Trophoblast cell (in vitro differentiated cells and primary cell): ENCODE data around the gene ENTPD2.

Experiments used
- DNase-seq, 2 donors: peaks; one replicate each; pipeline ENCODE4 v3.0.0-alpha.2; 2016
- H2AFZ ChIP-seq: 2 replicates; pipeline ENCODE4 v1.6.1; 2013; ENCODE audit warnings: low read length, moderate library complexity, mild to moderate bottlenecking; ENCODE audit not compliant: insufficient read depth, poor library complexity
- H2AK5ac ChIP-seq: 2 replicates; pipeline ENCODE4 v1.6.1; 2013; ENCODE audit warnings: mild to moderate bottlenecking, low read length
- H2BK120ac ChIP-seq: 2 replicates; pipeline ENCODE4 v1.6.1; 2013; ENCODE audit warnings: low read length, mild to moderate bottlenecking, moderate library complexity; ENCODE audit not compliant: insufficient read depth, poor library complexity
- H2BK12ac ChIP-seq: 2 replicates; pipeline ENCODE4 v1.6.1; 2013; ENCODE audit warnings: mild to moderate bottlenecking, low read length, moderate library complexity
- H2BK5ac ChIP-seq: 2 replicates; pipeline ENCODE4 v1.6.1; 2013; ENCODE audit warnings: low read length, low read depth, moderate library complexity, mild to moderate bottlenecking; ENCODE audit not compliant: poor library complexity
- H3K14ac ChIP-seq: 2 replicates; pipeline ENCODE4 v1.6.1; 2013; ENCODE audit warnings: mild to moderate bottlenecking, low read length
- H3K18ac ChIP-seq: 2 replicates; pipeline ENCODE4 v1.6.1; 2013; ENCODE audit warnings: mild to moderate bottlenecking, low read length
- H3K23ac ChIP-seq: 2 replicates; pipeline ENCODE4 v1.6.1; 2013; ENCODE audit warnings: low read length
- H3K27ac ChIP-seq: 2 replicates; pipeline ENCODE4 v1.5.1; 2013; ENCODE audit warnings: low read depth, mild to moderate bottlenecking, inconsistent platforms, low read length, moderate library complexity
- H3K27me3 ChIP-seq: 2 replicates; pipeline ENCODE4 v1.6.1; 2013; ENCODE audit warnings: inconsistent platforms, mild to moderate bottlenecking, low read length, moderate library complexity; ENCODE audit not compliant: insufficient read depth
- H3K36me3 ChIP-seq, 2 experiments: 1 replicate in 1 of 2; 2 replicates in 1 of 2; pipeline ENCODE4 v1.6.1; 2013; ENCODE audit warnings: low read length in 2 of 2, mild to moderate bottlenecking in 2 of 2, moderate library complexity in 1 of 2; ENCODE audit not compliant: insufficient read depth in 2 of 2, control insufficient read depth in 1 of 2
- H3K4ac ChIP-seq: 2 replicates; pipeline ENCODE4 v1.6.1; 2013; ENCODE audit warnings: low read depth, mild to moderate bottlenecking, low read length, moderate library complexity
- H3K4me1 ChIP-seq, 2 experiments: 1 replicate in 1 of 2; 2 replicates in 1 of 2; pipeline ENCODE4 v1.6.1; 2013; ENCODE audit warnings: low read length in 2 of 2, mild to moderate bottlenecking in 2 of 2, moderate library complexity in 1 of 2; ENCODE audit not compliant: insufficient read depth in 2 of 2, control insufficient read depth in 1 of 2
- H3K4me2 ChIP-seq: 2 replicates; pipeline ENCODE4 v1.6.1; 2013; ENCODE audit warnings: inconsistent platforms, mild to moderate bottlenecking, low read length, moderate library complexity
- H3K4me3 ChIP-seq: 2 replicates; pipeline ENCODE4 v1.5.1; 2013; ENCODE audit warnings: mild to moderate bottlenecking, low read depth, low read length, inconsistent platforms
- H3K79me1 ChIP-seq: one replicate; pipeline ENCODE4 v1.6.1; 2013; ENCODE audit warnings: low read length
- H3K79me2 ChIP-seq: 2 replicates; pipeline ENCODE4 v1.6.1; 2013; ENCODE audit warnings: low read length, mild to moderate bottlenecking; ENCODE audit not compliant: control insufficient read depth, insufficient read depth, poor library complexity
- H3K9ac ChIP-seq: 2 replicates; pipeline ENCODE4 v1.6.1; 2013; ENCODE audit warnings: mild to moderate bottlenecking, low read length
- H3K9me3 ChIP-seq: 2 replicates; pipeline ENCODE4 v1.6.1; 2013; ENCODE audit warnings: low read depth, mild to moderate bottlenecking, control low read depth, inconsistent platforms, low read length; ENCODE audit not compliant: insufficient read depth
- H4K12ac ChIP-seq: 2 replicates; pipeline ENCODE4 v1.6.1; 2013; ENCODE audit warnings: low read depth, mild to moderate bottlenecking, low read length, moderate library complexity
- H4K8ac ChIP-seq: 2 replicates; pipeline ENCODE4 v1.6.1; 2013; ENCODE audit warnings: low read depth, mild to moderate bottlenecking, low read length, moderate library complexity
- H4K91ac ChIP-seq: one replicate; pipeline ENCODE4 v1.6.1; 2013; ENCODE audit warnings: low read depth, mild to moderate bottlenecking, low read length, moderate library complexity
- WGBS: extraction: QIAGEN DNeasy Blood & Tissue Kit; methylation state at CpG from one replicate; pipeline ENCODE4 v1.1.7; 2013; ENCODE audit warnings: missing lambda C conversion rate; ENCODE audit not compliant: insufficient read length, insufficient coverage; ENCODE audit errors: extremely low coverage; 5-methylcytosine and 5-hydroxymethylcytosine counted together

Gene ENTPD2

GRCh38 chr9:137016436-137016835 is 37.4 kb downstream of the ENTPD2 start:
- Histone ChIP-seq H3K23ac (no peak overlapping the region), H3K27me3 (no peaks in the 10 kb centered on the region), H4K12ac (no peak overlapping the region), H3K79me1 (no peaks in the 10 kb centered on the region), H3K18ac (no peak overlapping the region), H3K27ac (no peak overlapping the region), H3K4me2 (no peak overlapping the region), H2AFZ (no peak overlapping the region), H4K91ac (no peak overlapping the region), H3K36me3 (no peaks in the 10 kb centered on the region), H3K4me3 (no peak overlapping the region), H2BK12ac (no peak overlapping the region), H3K4me1 (no peaks in the 10 kb centered on the region), H3K79me2 (no peaks in the 10 kb centered on the region), H4K8ac (no peak overlapping the region), H3K4ac (no peak overlapping the region), H3K9ac (no peak overlapping the region), H2BK120ac (no peak overlapping the region), H3K9me3 (peaks cover 27% of the 10 kb centered on the region), H2BK5ac (no peak overlapping the region), H3K14ac (no peak overlapping the region), H2AK5ac (no peak overlapping the region)
- no peak for DNase-seq
- no CpG with 5 or more reads among the region's 16 CpGs for WGBS

GRCh38 chr9:137015976-137016375 is 37.9 kb downstream of the ENTPD2 start:
- Histone ChIP-seq H3K23ac (no peak overlapping the region), H3K79me1 (no peaks in the 10 kb centered on the region), H3K14ac (no peak overlapping the region), H3K9ac (no peak overlapping the region), H3K4me3 (no peak overlapping the region), H3K9me3 (peaks cover 26% of the 10 kb centered on the region), H3K27me3 (no peaks in the 10 kb centered on the region), H3K4ac (no peak overlapping the region), H2AK5ac (no peak overlapping the region), H3K36me3 (no peaks in the 10 kb centered on the region), H3K18ac (no peak overlapping the region), H2BK12ac (no peak overlapping the region), H2BK120ac (no peak overlapping the region), H4K8ac (no peak overlapping the region), H3K4me1 (no peaks in the 10 kb centered on the region), H4K91ac (no peak overlapping the region), H4K12ac (no peak overlapping the region), H3K79me2 (no peaks in the 10 kb centered on the region), H2BK5ac (no peak overlapping the region), H3K27ac (no peak overlapping the region), H2AFZ (no peak overlapping the region), H3K4me2 (no peak overlapping the region)
- no peak for DNase-seq
- no CpG with 5 or more reads among the region's 21 CpGs for WGBS

GRCh38 chr9:137015540-137015930 is 38.3 kb downstream of the ENTPD2 start:
- H3K36me3 ChIP-seq, result no peaks in the 10 kb centered on the region
- no peak overlapping the region for H3K4me3 ChIP-seq
- H2AK5ac ChIP-seq, result no peak overlapping the region
- H3K27ac ChIP-seq, result no peak overlapping the region
- H4K12ac ChIP-seq, result no peak overlapping the region
- H3K14ac ChIP-seq, result no peak overlapping the region
- peaks cover 24% of the 10 kb centered on the region for H3K9me3 ChIP-seq
- no peak overlapping the region for H3K23ac ChIP-seq
- H3K4me2 ChIP-seq, result no peak overlapping the region
- H3K18ac ChIP-seq, result no peak overlapping the region
- H3K9ac ChIP-seq, result no peak overlapping the region
- no peaks in the 10 kb centered on the region for H3K4me1 ChIP-seq
- H3K79me1 ChIP-seq, result no peaks in the 10 kb centered on the region
- H2BK120ac ChIP-seq, result no peak overlapping the region
- H2BK12ac ChIP-seq, result no peak overlapping the region
- no peak for DNase-seq
- no peak overlapping the region for H2AFZ ChIP-seq
- H3K4ac ChIP-seq, result no peak overlapping the region
- no peaks in the 10 kb centered on the region for H3K79me2 ChIP-seq
- H2BK5ac ChIP-seq, result no peak overlapping the region
- no CpG with 5 or more reads among the region's 25 CpGs for WGBS
- H4K8ac ChIP-seq, result no peak overlapping the region
- H4K91ac ChIP-seq, result no peak overlapping the region
- H3K27me3 ChIP-seq, result no peaks in the 10 kb centered on the region

GRCh38 chr9:137014776-137015539 is 38.9 kb downstream of the ENTPD2 start:
- Histone ChIP-seq H3K4me2 (no peak overlapping the region), H3K14ac (no peak overlapping the region), H3K79me2 (no peaks in the 10 kb centered on the region), H2BK12ac (no peak overlapping the region), H2BK5ac (no peak overlapping the region), H2AK5ac (no peak overlapping the region), H4K8ac (no peak overlapping the region), H4K91ac (no peak overlapping the region), H3K9me3 (peaks cover 24% of the 10 kb centered on the region), H3K4me1 (no peaks in the 10 kb centered on the region), H3K27me3 (no peaks in the 10 kb centered on the region), H3K4ac (no peak overlapping the region), H3K4me3 (no peak overlapping the region), H3K23ac (no peak overlapping the region), H3K18ac (no peak overlapping the region), H2AFZ (no peak overlapping the region), H3K36me3 (no peaks in the 10 kb centered on the region), H3K79me1 (no peaks in the 10 kb centered on the region), H4K12ac (no peak overlapping the region), H2BK120ac (no peak overlapping the region), H3K27ac (no peak overlapping the region), H3K9ac (no peak overlapping the region)
- no CpG with 5 or more reads among the region's 36 CpGs for WGBS
- DNase-seq, result no peak
